ENCODE results near the gene NISCH.

The NISCH gene

DNA sequence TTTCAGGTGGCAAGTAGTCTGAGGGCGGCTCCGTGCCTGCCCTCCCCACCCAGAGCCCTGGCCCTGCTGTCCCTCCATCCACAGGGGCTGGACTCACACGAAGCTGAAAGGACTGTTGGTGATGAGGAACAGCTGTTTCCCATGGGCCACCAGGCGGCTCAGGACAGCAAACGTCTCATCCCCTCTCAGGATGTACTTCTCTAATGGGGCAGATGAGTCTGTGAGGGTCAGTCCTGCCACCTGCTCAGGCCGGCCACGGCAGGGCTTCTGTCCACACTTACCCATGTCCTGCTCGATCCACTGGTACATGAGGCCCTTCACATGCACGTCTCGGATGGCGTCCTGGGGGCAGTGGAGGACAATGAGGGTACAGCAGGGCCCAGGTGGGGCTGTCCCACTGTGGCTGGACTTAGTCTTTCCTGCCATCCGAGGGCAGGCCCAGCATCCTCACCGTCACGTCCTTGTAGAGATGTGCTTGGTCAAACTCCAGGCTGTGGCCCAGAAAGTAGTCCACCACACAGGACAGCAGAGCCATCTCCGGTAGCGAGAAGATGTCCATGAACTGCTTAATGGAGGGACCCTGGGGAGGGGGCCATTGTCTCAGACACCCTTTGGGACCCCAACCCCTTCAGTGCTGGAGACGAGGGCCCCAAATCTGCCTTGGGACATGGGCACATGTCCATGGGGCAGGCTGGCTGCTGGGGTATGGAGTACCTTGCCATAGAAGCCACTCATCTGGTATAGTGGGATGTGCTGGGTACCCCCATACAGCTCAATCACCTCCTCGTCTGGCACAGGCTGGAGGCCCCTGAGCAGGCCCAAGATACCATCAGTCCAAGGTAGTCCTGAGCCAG lies 72.6 kb downstream of the NISCH start:
- peak; percentile 40 for DNase-seq

DNA sequence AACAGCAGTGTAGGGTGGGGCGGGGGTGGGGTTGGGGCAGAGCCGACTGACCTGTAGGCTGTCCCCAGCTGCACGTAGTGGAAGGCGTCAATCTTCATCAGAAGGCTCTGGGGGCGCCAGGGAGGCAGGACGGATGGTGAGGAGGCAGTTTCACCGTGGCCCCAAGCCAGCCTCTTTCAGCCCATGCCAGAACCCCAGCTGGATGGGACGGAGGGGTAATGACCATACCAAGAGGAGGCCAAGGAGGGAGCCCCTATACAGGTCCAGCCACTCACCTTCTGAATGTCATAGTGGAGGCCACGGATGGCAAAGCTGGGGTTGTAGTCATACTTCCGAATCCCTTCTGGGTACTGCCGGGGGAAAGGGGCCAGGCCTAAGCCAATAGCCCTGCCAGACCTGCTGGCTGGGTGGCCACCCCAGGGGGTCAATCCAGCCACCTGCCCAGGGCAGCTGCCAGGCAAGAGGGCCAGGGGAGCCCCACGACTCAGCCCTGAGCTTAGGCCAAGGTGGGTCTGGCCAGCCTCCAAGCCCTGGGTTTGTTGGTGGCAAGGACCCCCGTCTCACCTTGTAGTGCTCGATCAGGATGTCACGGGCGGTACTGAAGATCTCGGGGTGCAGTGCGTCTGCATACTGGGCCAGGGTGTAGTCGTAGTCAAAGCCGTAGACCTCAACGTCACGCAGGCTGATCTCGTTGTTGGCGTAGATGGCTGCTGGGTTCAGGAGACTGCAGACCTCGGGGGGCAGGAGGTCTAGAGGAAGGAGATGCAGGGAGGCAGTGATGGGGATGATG lies 73.4 kb downstream of the NISCH start:
- peak; percentile 39 for DNase-seq

DNA sequence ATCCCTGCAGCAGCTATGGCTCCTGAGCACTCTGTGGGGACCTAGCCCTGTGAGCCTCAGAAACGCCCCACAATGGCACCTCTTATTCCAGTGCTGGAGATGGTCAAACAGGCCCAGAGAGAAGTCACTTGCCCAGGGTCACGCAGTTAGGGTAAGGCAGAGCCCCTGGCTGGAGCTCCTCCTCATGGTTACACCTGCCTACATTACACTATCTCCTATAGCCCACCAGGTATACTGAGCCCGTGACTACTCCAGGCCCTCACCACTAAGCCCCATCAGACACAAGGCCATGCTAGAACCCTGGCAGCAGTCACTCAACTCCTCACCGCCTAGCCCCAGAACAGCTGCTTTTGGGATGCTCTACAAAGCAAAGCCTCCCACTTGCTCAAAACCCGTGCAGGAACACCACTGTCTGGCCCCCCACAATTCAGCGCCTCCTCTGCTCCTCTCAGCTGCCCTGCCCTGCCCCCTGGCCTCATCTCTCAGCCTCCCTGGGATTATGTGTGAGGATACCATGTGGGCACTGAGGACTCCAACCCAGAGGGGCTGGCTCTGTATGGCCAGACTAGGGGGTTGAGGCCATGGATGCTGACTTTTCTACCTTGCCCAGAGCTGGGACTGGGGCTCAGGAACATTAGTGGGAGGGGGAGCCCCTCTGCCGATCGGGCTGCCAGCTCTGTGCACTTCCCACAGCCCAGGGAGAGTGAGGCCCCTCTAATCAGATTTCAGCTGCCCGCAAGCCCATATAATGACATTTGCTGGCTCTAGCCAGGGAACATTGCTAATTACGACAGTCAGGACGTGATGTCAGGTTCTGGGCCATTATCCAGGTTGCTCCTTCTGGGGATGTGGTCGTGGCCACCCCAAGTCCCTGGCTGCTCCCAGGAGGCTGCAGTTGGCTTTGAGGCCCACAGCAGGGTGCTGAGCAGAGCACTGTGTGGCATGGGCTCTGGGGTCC lies 74.3 kb downstream of the NISCH start:
- DNase-seq = peak; percentile 46

DNA sequence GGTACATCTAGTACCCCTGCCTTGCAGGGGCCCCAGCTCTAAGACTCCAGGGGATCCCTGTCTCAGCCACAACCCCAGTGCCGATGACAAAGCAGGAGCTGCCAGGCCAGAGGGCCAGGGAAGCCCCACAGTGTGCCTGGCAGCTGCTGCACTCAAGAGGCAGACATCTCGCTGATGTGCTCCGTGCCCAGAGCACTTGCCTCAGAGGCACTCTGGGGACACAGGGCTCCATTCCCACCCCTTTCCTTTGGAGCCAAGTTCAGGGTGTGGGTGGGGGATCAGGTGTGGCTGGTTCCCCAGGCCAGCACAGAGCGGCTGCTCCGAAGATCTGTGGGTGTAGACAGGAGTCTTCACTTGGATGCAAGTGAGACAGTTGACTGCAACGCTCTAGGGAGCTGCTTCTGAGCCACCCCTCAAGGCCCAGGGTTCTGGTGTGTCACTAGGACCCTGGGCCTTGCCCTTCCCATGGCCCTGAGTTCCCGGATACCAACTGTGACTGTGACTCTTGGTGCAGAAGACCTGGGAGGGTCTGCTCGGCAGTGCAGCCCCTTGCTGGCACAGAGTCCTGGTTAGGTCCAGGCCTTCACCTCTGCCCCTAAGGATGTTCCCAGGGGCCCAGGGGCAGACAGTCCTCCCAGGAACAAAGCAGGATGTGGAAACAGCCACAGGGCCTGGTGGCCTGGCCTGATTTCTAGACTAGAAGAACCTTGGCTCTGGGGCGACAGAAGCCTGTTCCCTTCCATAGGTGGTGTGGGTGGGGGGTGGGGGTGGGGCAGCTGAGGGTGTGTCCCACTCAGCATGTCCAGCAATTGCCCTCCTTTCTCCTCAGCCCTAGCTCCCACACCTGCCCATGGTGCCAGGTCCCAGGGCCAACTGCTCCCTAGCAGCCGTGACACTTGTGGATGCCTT lies 75.8 kb downstream of the NISCH start:
- peak; percentile 38 for DNase-seq

DNA sequence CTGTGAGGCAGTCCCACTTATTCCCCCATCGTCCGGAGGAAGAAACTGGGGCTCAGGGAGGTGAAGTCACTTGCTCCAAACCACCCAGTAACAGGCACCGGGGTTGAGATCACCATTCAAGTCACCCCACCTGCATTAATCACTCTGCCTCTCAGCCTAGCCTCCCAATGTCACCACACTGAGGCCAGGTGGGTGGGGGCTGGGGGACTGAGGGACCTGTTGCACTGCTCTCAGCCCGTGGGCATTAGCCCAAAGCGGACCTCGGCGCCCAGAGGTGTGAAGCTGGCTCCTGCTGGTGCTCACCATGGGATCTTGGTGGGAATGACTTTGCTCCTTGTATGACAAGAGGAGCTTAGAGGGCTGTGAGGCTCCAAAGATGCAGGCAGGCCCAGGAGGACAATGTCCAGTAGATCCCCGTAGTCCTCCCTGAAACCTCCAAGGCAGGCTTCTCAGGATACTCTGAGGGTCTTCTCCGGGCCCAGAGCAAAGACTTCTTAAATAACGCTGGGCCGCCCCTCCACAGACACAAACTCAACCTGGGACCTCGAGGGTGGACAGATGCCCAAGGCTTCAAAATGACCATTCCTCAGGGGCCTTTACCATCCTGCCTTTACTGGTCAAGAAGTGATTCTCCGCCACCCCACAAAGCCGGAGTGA lies 76.6 kb downstream of the NISCH start:
- DNase-seq = no peak

DNA sequence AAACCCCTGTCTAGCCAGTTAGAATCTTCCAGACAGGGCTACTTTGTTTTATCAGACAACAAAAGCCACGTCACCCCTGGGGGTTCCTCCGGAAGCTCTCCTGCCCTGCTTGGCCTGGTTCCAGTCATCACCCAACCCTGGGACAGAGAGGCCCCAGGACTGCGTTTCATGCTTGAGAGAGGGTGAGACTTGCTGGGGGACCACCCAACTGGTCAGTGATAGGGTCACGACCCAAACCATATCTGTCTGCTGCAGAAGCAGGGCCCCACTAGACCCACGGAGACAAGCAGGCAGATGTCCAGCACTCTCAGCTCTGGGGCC lies 77.1 kb downstream of the NISCH start:
- peak; percentile 48 for DNase-seq

DNA sequence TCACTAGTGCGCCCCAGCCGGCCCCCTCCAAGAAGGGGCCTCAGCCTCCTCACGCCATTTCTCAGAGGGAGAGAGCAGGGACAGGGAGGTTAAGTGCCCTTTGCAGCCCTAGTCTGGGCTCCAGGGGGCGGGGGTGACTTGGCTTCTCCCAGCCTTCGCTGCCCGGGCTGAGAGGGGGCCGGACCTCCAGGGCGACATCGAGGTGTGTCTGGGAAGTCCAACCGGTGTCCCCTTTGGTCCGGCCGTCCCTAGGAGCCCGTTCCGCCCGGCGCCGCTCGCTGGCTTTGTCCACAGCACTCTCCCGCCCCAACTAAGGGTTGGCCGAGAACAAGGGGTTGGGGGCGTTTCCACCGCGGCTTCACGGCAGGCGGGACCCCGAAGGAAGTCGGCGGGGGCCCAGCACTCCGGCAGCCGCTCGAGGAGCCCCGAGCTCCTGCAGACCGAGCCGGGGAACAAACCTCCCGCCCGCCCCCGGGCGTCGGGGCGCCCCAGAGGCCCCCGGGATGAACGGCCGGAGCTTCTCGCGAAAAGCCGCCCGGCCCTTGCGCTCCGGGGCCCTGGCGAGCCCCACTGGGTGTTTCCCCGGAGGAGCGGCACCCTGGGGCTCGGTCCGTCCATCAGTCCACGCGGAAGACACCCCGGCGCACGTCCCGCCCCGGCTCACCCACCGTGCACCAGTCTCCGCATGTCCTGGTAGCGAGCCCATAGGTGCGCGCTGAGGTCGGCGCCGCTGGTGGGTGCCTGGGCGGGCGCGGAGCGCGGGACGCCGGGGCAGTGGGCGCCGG lies 77.6 kb downstream of the NISCH start:
- peak; percentile 61 for DNase-seq

DNA sequence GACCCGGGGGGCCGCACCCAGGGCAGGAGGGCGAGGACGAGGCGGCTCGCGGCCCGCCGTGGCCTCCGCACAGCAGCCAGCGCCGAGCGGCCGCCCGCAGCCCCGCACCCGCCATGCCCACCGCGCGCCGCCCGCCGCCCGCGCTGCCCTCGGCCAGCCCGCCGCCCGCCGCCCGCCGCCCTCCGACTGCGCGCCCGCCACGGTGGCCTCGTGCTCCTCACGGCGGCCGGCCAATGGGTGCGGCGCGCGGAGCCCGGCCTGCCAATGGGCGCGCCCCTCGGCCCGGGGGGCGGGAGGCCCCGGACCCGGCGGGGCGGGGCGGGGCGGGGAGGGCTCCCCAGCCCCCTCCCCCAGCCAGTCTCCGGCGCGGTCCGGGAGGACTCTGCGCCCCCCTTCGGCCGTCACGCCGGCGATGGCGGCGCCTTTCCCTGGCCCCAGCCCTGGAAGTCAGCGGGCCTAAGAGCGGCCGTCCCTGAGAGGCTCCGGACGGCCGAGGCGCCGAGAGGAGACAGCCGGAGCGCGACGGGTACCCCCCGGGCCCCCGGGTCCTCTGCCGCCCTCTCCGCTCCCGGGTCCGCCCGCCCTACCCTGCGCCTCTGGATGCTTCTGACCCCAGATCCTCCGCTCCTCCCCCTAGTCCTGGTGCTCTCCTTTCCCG lies 78.3 kb downstream of the NISCH start, which contains the start of gene NT5DC2:
TSS of gene NT5DC2 (minus strand) at position 235 of the 658 bp plus-strand sequence. CDS start at position 115, 120 bp downstream.
- peak; percentile 89 for DNase-seq

DNA sequence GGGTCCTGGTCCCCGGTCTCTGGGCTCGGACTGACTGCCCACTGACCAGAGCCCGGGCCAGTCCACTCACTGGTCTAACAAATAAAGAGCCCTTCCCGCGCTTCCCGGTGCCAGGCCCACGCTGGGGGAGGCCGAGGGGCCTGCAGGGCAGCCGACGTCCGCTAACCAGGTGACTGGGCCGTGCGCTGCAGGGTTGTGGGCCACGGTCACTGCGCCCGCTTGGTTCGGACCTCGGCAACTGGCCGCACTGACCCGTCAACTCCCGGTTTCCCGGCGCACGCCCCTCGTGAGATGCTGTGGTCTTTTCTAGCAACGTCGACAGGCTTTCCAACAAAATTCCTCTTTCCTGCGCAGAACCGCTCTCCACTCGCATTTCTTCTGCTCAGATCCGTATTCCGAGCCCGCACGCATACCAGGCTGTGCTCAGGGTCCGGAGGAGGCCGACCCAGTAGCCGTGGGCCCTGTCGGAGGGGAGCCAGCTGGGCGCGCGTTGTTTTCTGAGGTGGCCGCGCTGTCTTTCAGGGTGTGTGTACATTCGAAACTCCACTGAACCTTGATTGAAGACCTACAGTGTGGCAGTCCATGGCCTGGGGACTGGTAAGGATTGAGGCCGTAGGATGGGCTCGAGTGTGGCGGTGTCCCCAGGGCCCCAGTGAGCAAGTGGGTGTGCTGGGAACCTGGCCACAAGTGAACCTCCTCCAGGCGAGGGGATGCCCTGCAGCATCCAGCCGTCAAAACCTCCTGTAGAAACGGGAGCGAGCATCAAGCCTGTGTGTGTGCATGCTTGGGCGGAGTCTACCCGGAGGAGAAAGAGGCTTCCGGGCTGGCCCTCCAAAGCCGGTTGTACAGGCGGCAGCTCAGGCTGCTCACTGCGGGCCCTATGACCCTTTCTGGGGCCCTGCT lies 79.1 kb downstream of the NISCH start:
- DNase-seq = peak; percentile 56

DNA sequence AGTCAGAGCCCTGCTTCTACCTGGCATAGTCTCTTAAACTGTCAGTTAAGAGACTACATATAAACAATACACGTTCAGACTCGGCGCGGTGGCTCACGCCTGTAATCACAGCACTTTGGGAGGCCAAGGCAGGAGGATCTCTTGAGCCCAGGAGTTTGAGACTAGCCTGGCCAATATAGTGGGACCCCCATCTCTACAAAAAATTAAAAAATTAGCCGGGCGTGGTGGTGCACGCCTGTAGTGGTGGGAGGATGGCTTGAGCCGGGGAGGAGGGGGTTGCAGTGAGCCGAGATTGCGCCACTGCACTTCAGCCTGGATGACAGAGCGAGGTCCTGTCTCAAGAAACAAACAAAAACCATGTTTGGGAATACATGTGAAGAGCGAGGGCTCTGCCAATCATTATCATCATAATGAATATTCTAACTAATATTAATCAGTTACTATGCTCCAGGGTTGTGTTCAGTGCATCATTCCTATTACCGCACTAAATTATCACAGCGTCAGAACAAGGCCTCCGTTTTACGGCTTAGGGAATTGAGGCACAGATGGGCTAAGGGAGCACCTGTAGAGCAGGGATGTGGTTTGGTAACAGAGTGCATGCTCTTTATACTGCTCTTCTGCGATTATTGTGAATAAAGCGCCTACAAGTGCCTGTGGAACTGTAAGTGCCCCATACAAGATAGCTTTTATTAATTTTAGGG lies 80.2 kb downstream of the NISCH start:
- no peak for DNase-seq

DNA sequence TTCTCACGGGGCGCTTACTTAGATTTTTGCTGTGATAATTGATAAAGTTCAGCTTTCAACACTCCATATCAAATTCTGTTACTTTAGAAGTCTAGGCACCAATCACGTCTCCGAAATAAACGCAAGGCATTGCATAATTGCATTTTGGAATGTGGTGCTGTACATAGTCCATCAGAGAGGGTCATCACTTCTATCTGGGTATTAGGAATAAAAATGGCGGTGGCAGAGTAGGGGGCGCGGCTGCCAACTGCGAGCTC lies 80.6 kb downstream of the NISCH start:
- DNase-seq = no peak

DNA sequence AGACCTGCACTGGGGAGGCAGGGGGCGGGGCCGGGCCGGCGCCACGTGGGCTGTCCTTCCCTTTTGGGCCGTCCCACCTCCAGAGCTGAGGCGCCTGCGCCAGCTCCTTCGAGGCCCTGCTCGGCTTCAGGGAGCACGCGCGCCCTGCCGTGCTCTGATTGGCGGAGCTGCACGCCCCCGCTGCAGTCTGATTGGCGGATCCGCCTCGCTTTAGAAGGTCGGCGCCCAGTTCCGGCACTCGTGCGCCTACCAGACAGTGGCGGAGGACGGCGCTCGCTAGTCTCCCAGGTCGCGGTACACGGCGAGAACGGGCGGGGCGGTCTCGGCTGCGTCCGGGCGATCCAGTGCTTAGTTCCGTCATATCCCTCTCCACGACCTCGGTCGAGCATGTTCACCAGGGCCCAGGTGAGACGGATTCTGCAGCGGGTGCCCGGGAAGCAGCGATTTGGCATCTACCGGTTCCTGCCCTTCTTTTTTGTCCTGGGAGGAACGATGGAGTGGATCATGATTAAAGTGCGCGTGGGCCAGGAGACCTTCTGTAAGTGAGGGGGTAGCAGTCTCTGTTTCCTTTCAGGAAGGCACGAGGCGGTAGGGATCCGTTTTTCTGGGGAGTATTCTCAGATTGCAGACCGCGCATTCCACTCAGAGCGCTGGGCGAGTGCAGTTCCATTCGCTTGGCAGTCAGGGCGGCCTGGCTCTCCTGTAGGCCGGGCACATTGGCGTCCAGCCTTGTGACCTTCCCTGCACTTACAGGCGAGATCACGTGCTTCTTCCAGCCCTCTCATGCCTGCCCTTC lies 81.2 kb downstream of the NISCH start, which contains the start of gene UQCC5:
TSS of gene UQCC5 (plus strand) at position 237 of the 796 bp plus-strand sequence. CDS start at position 388, 151 bp downstream.
- DNase-seq = peak; percentile 97

DNA sequence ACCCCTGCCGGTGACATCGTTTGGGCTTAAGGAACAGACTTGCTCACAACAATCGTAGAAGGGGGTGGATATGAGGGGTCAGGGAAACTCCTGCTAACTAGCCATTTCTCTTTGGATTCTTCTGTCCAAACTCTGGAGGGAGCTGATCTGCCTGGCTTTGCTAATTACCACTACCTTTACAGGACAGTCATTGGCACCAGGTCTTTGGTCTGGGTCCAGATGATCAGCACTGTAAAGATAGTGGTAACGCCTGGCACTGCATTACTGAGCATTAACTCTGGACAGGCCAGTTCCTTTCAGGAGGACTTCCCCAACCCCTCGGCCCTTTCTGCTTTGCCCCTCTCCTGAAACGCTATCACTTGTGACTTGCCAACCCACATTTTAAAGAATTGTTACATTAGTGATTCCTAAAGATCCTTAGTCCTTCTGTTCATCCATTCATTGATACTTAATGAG lies 81.8 kb downstream of the NISCH start:
- no peak for DNase-seq

DNA sequence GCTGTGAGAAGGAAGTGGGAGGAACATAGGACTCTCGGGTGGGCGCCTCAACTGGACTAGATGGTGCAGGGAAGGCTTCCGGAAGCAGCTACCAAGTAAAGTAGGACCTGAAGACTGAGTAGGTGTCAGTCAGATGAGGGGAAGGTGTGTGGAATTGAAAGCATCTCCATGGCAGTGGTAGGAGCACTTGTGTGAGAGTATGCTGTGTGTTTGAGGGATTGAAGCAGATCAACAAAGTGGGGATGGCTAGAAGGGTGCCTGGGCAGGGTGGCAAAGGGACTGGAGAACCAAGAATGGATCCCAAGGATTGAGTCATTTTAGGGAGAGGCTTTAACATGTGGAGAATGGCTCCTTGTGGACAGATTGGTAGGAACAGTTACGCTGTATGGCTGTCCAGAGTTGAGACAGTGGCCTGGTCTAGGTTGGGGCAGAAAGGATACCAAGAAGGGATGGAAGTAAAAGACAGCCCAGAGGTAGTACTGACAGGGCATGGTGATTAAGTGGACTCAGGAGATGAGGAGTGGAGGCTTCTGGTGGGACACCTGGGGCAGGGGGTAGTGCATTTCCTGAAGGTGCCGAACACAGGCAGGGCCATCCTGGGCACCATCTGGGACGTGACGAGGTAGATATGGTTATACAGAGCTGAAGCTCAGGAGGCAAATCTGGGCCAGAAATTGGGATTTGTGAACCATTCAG lies 82.5 kb downstream of the NISCH start:
- peak; percentile 44 for DNase-seq

DNA sequence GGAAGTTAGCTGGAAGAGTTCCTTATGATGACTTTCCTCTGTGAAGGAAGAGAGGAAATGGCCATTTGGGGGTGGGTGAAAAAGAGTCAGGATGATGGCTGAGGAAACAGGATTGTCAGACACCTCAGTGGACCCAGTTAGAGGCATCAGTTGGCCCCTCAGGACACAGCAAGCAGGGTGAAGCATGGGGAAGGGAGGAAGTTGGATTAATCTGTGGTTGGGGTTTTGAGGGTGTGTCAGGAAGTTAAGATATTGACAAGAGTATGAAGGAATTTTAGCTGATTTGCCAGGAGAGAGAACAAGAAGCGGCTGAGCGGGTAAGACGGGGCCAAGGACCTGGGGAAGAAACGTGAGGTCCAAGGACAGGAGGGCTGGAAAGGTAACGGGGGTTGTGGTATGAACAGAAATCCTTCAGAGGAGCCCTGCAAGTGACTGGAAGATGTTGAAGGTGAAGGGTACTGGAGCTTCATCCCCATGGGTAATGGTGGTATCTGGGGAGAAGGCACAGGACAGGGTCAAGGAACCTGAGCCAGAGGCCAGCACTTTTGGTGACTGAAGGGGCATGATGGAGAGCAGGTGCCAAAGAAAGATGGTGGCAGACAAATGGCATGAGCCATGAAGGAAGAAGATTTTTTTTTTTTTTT lies 83.7 kb downstream of the NISCH start:
- DNase-seq = peak; percentile 38

DNA sequence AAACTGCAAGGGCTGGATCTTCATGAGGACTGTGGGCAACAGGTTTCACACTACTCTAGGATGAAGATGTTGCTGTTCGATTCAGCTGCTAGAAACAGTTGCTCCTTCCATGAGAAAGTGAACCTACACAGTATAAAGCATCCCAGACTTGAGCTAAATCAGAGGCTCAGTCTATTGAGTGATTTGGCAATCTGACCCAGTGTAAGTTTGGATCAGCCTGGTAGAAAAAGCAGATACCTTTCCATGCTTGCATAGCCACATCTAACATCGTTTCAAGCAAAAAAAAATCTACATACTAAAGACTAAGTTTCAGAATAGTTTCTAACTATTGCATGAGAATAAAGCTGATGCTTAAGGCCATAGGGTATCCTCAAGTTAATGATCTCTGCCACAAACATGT lies 85.6 kb downstream of the NISCH start:
- DNase-seq = no peak

Measured in right forelimb (tissue), 1 donor.